CD4-positive, alpha-beta T cell treated with Interleukin-4 for 4 hours (primary cell): Measurements from ENCODE around the gene POLE2.
"Not testable (repeated sequence)": the region's sequence is repeated elsewhere in the genome, so short reads cannot be mapped to it uniquely, and the experiment has no call there.

Experiments used
- DNase-seq: peaks from one replicate; pipeline ENCODE4 v3.0.0-alpha.2; 2020

Gene POLE2

GRCh38 chr14:49659526-49660455 lies 28.2 kb downstream of the POLE2 start:
- no peak for DNase-seq

GRCh38 chr14:49657500-49657899 lies 30.5 kb downstream of the POLE2 start:
- DNase-seq = not testable (repeated sequence)

- no peak for DNase-seq
These were observed 33.5 kb downstream of the POLE2 start for GRCh38 chr14:49654511-49654910.

GRCh38 chr14:49653508-49653907 lies 34.5 kb downstream of the POLE2 start:
- no peak for DNase-seq

- no peak for DNase-seq
These were observed 45.9 kb downstream of the POLE2 start for GRCh38 chr14:49642163-49642562.

GRCh38 chr14:49641697-49642129 lies 46.3 kb downstream of the POLE2 start:
- no peak for DNase-seq

GRCh38 chr14:49640540-49641417 lies 47.2 kb downstream of the POLE2 start:
- no peak for DNase-seq

- DNase-seq = no peak
These were observed 50.4 kb downstream of the POLE2 start for GRCh38 chr14:49637534-49638078.

GRCh38 chr14:49636866-49637265 lies 51.1 kb downstream of the POLE2 start:
- no peak for DNase-seq

GRCh38 chr14:49634547-49635334 lies 53.3 kb downstream of the POLE2 start, which contains the start of gene DNAAF2:
Gene DNAAF2 (minus strand): TSS chr14:49635244. CDS start chr14:49635149, 95 bp downstream.
- DNase-seq = peak; percentile 80

GRCh38 chr14:49633640-49634546 lies 54.1 kb downstream of the POLE2 start:
- peak; percentile 95 for DNase-seq

GRCh38 chr14:49623941-49624839 lies 63.8 kb downstream of the POLE2 start:
- DNase-seq = peak; percentile 80

GRCh38 chr14:49623387-49623786 lies 64.6 kb downstream of the POLE2 start:
- DNase-seq = no peak

GRCh38 chr14:49622022-49622607 lies 65.9 kb downstream of the POLE2 start:
- DNase-seq = no peak

- peak; percentile 53 for DNase-seq
These were observed 66.7 kb downstream of the POLE2 start for GRCh38 chr14:49621114-49621881.

GRCh38 chr14:49620182-49621113 lies 67.6 kb downstream of the POLE2 start, which contains the start of the genes MGAT2 and RPL36AL:
Gene MGAT2 (plus strand): TSS chr14:49620799. CDS start chr14:49621269, 470 bp downstream.
Gene RPL36AL (minus strand): TSS chr14:49620626. CDS start chr14:49619104, 1,522 bp downstream.
- DNase-seq = peak; percentile 98

GRCh38 chr14:49619730-49620129 lies 68.3 kb downstream of the POLE2 start:
- DNase-seq = no peak
